HuH-7.5 (cell line): Measurements from ENCODE around the gene MEF2D.

Experiments used
- DNase-seq: peaks from one replicate; pipeline ENCODE4 v3.0.0; 2011; ENCODE audit warnings: low spot score

MEF2D gene

DNA sequence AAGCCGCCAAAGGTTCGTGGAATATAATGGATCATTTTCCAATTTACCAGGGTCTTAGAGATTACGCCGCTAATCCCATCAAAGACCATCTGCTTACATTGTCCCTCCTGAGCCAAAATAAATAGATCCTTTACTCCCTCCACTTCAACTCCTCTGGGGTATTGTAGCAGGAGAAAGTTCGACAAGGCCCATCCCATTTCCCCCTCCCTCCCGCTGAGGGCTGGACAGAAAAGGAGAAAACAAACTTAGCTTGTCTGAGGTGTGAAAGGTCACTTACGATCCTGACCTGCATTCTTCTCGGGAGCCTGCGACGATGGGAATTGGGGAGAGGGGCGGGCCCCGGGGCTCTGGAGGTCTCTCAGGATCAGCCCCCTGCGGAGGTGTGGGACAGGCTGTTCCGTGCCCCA, 60.8 kb downstream of the MEF2D start:
- DNase-seq, result no peak

DNA sequence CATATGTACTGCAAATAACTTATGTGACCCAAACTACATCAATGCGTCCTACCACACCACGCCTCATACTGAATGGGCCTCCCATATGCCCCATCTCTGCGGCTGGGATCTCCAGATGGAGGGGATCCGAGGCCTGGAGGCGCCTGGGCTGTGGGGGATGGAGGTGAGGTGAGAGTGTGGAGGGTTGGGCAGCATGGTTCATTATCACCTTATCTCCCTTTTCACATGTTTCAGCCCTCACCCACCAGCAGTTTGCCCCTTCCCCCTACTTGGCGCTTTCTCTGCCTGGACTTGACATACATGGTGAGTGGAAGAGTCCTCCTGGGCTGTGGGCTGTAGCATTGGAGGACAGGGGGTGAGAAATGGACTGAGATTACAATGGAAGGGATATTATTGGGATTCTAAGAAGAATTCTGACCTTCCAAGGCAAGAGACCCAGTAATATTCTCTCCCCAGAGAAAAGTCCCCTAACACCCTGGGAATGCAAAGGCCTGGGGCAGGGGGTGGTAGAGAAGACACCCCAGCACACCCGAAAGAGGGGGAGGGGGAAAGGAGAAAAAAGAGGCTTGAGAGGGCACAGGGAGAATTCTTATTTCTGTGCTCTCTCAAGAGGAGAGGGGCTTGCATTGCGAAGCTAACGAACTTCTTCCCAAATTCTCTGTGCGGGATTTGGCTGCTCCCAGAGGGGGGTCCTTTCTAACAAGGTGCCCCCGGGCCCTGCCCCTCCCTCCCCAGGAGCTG, 61.4 kb downstream of the MEF2D start:
- DNase-seq, result no peak

DNA sequence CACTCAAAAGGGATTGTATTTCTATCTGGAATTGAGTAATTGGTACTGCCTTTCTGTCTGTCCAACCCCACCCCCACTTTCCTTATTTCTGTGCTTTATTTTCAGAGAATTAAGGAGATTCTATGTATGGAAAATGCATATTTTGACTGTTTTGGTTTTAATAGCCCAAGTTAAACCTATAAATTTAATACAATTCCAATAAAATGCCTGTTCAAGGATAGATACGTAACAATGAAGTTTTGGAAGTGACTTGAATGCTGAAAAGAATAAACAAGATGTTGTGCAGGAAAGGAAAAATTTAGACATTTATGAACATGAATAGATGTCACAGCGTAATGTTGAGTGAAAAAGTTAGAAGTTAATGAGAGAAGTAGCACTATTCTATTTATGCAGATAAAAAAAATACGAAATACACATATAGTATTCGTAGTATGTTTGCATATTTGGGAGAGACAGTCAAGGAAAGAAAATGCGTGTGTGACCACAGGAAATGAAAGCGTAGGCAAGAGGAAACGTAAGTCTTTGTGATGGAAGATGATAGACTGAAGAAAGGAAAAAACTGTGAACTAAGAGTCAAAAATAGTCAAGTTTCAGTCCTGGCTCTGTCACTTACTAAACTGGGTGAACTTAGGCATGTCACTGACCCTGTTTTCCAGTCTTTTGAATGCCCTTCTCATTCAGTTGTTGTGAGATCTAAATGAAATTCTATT, 62.1 kb downstream of the MEF2D start:
- no peak for DNase-seq

GRCh38 chr1:156437037-156437867, 63.3 kb downstream of the MEF2D start:
- no peak for DNase-seq

DNA sequence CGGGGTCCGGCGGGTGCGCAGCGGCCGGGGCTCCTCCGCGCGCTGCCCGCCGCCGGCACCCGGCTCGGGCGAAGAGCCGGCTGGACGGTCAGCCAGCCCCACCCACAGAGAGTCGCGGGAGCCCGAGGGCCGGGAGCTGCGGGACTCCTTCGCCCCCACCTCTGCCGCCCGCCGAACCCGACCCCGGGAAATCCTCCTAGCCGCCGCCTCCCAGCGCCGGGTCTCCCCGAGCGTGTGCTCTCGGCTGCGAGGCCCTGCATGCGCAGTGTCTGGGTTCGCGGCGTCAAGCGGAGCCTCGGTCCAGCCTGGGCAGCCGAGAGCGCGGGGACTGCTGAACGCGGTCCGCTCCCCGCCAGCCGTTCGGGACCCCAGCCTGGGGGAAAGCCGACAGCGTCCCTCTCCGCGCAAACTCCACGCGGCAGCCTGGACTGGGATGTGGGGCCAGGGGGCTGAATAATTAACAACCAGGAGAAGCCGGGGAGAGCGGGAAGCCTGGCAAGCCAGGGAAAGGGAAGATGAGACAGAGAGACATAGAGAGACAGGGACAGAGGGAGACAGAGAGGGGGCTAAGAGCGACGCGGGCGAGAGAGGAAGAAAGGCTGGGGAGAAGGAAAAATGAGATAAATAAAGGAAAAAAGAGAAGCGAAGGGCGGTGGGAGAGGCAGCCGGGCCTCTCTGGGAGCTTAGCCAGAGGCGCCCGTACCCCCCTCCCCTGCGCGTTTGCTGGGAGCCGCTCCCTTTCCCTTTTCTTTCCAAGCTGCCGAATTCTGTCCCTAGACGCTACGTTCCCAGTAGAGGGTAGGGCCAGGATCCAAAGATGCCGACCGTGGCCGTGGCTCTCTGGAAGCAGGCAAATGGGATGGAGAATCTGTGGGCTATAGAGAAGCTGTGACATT, 64.2 kb downstream of the MEF2D start:
- no peak for DNase-seq

DNA sequence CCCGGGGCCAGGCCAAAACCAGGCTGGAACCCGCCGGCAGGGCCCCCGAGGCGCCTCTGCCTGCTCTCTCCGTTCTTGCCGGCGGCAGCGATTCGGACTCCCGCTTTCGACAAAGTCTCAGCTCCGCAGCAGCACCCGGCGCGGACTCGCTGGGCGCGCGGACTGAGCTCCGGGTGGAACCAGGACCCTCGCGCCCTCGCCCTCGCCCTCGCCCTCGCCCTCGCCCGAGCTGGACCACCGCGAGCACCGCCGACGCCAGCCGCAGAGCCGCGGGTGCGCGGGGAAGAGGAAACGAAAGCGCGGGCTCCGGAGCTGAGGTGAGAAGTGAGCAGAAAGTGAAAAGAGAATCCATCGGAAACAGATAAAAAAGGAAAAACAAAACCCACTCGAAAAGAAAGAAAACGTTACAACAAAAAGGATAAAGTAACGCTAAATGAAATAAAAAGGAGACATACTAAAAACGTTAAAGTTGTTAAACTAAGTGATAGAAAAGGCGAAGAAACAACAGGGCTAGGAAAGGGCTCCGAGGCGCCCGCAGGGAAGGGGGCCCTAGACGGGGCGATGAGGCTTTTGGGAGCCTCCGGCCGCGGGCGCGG, 64.9 kb downstream of the MEF2D start:
- no peak for DNase-seq

- DNase-seq, result no peak
These were observed 65.5 kb downstream of the MEF2D start for GRCh38 chr1:156434989-156435544.

DNA sequence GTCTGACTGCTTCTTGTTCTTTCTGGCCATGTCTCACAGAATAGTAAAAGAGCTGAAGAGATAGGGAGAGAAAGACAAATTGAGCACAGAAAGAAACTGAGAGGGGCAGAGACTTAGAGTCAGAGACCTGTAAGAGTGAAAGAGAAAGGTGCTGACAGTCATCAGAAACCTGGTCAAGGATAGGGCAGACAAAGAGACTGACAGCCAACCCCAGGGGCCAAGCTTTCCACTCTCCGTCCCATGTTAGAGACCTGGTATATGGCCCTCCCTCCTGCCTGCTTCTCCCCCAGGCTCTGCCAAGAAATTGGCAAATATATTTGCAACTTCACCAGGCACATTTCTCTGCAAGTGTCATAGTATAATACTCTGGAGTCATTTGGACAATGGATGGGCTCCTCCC, 67.0 kb downstream of the MEF2D start:
- no peak for DNase-seq

- no peak for DNase-seq
These were observed 67.5 kb downstream of the MEF2D start for GRCh38 chr1:156433032-156433431.

GRCh38 chr1:156432669-156433018, 67.9 kb downstream of the MEF2D start:
- no peak for DNase-seq

DNA sequence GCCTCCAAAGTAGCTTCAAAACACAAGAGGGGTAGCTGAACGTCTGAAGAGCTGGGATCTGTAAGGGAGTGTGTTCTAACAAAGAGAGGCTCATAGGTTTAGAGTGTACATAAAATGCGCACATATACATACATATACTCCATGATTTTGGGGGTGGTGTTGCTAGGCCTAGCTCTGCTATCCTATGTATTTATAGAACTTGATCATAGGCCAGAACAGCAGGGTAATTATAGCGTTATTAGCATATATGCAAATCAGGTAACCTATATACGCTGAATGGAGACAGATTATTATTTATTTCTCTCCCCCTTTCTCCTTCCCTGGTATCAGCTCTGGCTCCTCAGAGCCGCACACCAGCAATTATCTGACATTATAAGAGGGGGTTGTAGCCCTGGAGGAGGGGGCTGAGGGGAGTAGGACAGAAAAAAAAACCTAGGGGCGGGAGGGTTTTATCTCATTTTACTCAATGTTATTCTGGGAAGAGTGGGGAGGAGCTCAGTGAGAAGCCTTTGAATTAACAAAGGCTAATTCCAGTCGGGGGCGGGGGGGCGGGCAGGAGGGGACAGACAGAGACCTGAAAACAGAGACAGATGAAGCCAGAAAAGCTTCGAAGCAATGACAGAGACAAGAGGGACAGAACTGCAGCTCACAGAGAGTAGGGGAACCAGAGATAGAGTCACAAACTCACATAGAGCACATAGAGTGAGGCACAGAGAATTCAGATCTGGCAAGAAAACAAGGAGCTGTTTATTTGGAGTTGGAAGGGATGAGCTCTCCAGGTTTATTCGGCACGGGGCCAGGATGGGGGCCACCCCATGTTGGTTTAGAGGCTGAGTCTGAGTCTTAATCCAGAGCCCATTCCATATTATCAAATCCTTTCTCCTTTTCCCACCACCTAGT, 68.6 kb downstream of the MEF2D start:
- DNase-seq, result no peak

GRCh38 chr1:156431366-156431765, 69.2 kb downstream of the MEF2D start:
- DNase-seq, result no peak

GRCh38 chr1:156430866-156431265, 69.7 kb downstream of the MEF2D start:
- DNase-seq, result no peak

GRCh38 chr1:156430303-156430702, 70.3 kb downstream of the MEF2D start:
- DNase-seq, result no peak

DNA sequence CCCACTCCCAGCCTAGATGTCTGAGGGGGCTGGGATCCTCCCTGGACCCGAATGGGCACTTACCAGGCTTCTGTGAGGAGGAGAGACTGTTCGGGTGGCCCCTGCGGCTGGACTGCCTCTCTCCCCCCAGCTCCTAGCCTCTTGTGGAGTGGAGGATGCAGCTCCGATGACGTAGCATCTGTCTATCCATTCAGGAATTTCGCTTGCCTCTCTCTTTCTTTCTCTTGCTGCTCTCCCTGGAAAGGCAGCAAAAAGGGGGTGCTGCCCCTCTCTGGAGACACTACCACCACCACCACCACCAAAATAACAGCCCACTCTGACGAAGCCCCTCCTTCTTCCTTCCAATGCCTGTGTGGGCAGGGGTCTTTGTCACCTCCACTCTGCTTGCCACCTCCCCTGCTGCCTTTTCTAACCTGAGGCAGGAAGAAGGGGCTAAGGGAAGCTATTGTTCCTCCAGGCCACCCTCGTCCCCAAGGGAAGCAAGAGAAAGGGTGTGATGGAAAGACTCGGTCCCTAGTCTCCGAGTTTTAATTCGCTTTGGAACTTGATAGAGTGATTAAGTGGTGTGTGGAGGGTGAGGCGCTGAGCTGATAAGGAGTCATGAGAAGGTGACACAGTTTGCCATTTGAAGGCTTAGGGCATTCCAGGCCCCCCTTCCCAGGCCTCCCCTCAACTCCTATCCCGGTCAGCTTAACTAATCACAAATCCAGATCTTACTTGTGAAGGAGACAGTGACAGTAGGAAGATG, 71.1 kb downstream of the MEF2D start:
- no peak for DNase-seq

- no peak for DNase-seq
These were observed 71.8 kb downstream of the MEF2D start for GRCh38 chr1:156428746-156429288.

- DNase-seq, result no peak
These were observed 72.6 kb downstream of the MEF2D start for GRCh38 chr1:156427957-156428356.

DNA sequence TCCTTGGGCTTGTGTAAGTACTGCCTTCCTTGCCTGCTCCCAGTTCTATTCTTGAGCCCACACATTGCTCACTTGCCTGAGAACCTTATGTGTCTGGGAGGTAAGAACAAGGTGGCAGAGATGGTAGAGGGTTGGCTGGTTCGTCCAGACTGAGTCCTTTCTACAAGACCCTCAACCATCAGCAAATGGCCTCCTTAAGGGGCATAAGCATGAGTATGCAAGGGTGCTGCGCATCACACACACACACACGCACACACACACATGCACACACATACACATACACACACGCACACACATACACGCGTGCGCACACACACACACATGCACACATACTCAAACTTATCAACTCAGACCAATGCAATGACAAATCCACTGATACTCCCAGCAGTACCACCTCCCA, 74.6 kb downstream of the MEF2D start:
- DNase-seq, result no peak

DNA sequence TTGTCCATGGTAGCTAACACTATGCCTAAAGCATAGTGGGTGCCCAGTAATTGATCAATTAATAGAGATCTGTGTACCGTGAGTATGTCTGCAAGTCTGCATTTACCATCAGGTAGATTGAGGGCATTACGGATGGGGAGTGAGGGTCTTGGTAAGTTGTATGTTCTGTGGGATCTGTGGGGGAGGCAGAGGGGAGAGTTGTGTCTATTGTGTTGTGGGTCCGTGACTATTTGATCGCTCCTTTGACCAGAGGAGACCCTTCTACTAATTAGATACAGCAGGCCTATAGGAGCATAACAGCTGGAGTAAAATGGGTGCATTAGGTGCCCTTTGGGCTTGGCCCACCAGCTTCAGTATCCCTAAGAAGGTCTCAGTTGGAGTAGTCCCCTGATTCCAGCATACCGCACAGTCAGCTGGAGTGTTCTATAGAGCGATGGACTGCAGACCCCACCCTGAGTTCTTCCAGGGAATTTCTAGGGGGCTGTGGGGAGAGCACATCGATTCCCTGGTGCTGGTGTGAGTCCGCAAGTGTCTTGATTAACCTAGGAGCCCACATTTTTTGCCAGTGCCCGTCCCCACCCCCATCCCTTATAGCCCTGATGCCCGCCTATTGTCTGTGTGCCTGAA, 75.7 kb downstream of the MEF2D start:
- DNase-seq, result no peak
